B cell (primary cell): ENCODE data around the gene CBFB. TPM values are rescaled to one million over a fixed set of nuclear protein-coding genes. Genes with fewer than 3 reads are reported as not detected.

Experiments used
- ATAC-seq: fragments of 200-7000 bp; cut with Tn5 transposase; one replicate; pipeline ENCODE4 v1.10.0; 2021; ENCODE audit warnings: low read depth, mild to moderate bottlenecking, moderate number of reproducible peaks, moderate library complexity
- CTCF ChIA-PET: fragments of 350-600 bp; sonication (Branson Sonifier 250); formaldehyde crosslinking; loops from one replicate; lab custom pipeline; 2021; ENCODE audit warnings: antibody characterized with exemption, inconsistent platforms; lab: Charles Lee
- POLR2A ChIA-PET: fragments of 350-600 bp; sonication (Branson Sonifier 250); formaldehyde crosslinking; loops from one replicate; lab custom pipeline; 2021; ENCODE audit warnings: antibody characterized with exemption; lab: Charles Lee
- DNase-seq: peaks from one replicate; pipeline ENCODE4 v3.0.0; 2013
- H2AFZ ChIP-seq: 2 replicates; pipeline ENCODE4 v1.6.1; 2012; ENCODE audit warnings: mild to moderate bottlenecking, low read depth, low read length; ENCODE audit not compliant: insufficient read depth, poor library complexity, severe bottlenecking
- H3K27ac ChIP-seq, 2 donors: 1 replicate in 1 of 2; 2 replicates in 1 of 2; pipeline ENCODE4 v1.5.1; 2012 to 2013; ENCODE audit warnings: low read length in 2 of 2, mild to moderate bottlenecking in 2 of 2, moderate library complexity in 1 of 2
- H3K27me3 ChIP-seq, 4 experiments: fragments of 200-600 bp in 1 of 4; sonication (generic) in 1 of 4; replicated peaks in 1 of 4; 1 replicate in 2 of 4; 2 replicates in 2 of 4; pipeline versions ENCODE4 v1.6.1 to v1.7.0; 2013 to 2016; ENCODE audit warnings: low read length in 3 of 4, mild to moderate bottlenecking in 2 of 4, mixed read lengths in 1 of 4, moderate library complexity in 1 of 4; ENCODE audit not compliant: insufficient read depth in 4 of 4, control insufficient read depth in 3 of 4; ENCODE audit errors: control extremely low read depth in 1 of 4
- H3K36me3 ChIP-seq, 2 experiments: replicated peaks in 1 of 2; 1 replicate in 1 of 2; 2 replicates in 1 of 2; pipeline versions ENCODE4 v1.6.1 to v1.7.1; 2013; ENCODE audit warnings: low read length in 1 of 2; ENCODE audit not compliant: insufficient read depth in 2 of 2, control insufficient read depth in 1 of 2; ENCODE audit errors: control extremely low read depth in 1 of 2, extremely low read depth in 1 of 2
- H3K4me1 ChIP-seq, 2 donors: fragments of 200-600 bp in 1 of 2; sonication (generic) in 1 of 2; 1 replicate in 1 of 2; 2 replicates in 1 of 2; pipeline versions ENCODE4 v1.5.1 to v1.6.1; 2013 to 2017; ENCODE audit warnings: low read length in 2 of 2; ENCODE audit not compliant: control insufficient read depth in 2 of 2, insufficient read depth in 2 of 2
- H3K4me2 ChIP-seq: replicated peaks from 2 replicates; pipeline ENCODE3; 2012; ENCODE audit warnings: mild to moderate bottlenecking, low read depth, low read length; ENCODE audit not compliant: poor library complexity, severe bottlenecking
- H3K4me3 ChIP-seq, 5 experiments: fragments of 200-600 bp in 1 of 5; sonication (generic) in 1 of 5; 1 replicate in 3 of 5; 2 replicates in 2 of 5; pipeline versions ENCODE4 v1.5.1 to v1.7.0; 2011 to 2016; ENCODE audit warnings: low read length in 4 of 5, mild to moderate bottlenecking in 4 of 5, low read depth in 2 of 5, control low read depth in 1 of 5, moderate library complexity in 1 of 5; ENCODE audit not compliant: insufficient read depth in 1 of 5; ENCODE audit errors: control extremely low read depth in 1 of 5, extremely low read depth in 1 of 5
- H3K79me2 ChIP-seq: fragments of 200-600 bp; sonication (generic); one replicate; pipeline ENCODE4 v1.6.0; 2016; ENCODE audit warnings: low read length; ENCODE audit not compliant: control insufficient read depth, insufficient read depth
- H3K9ac ChIP-seq: fragments of 200-600 bp; sonication (generic); 2 replicates; pipeline ENCODE4 v1.6.1; 2017; ENCODE audit warnings: mild to moderate bottlenecking, low read length, moderate library complexity
- H3K9me3 ChIP-seq, 3 donors: one replicate each; pipeline versions ENCODE4 v1.6.1 to v1.7.1; 2013; ENCODE audit warnings: low read length in 2 of 3; ENCODE audit not compliant: control insufficient read depth in 2 of 3, insufficient read depth in 1 of 3; ENCODE audit errors: control extremely low read depth in 1 of 3
- H4K20me1 ChIP-seq: 2 replicates; pipeline ENCODE4 v1.6.0; 2012; ENCODE audit warnings: mild to moderate bottlenecking, low read length; ENCODE audit not compliant: insufficient read depth, control insufficient read depth, poor library complexity, severe bottlenecking
- H3K27ac Mint-ChIP-seq: one replicate; pipeline ENCODE4 v1.8.0; 2021; ENCODE audit warnings: mixed read lengths
- H3K27me3 Mint-ChIP-seq: one replicate; pipeline ENCODE4 v1.8.0; 2021; ENCODE audit warnings: mixed read lengths
- H3K4me1 Mint-ChIP-seq: one replicate; pipeline ENCODE4 v1.8.0; 2021; ENCODE audit warnings: mixed read lengths
- H3K4me3 Mint-ChIP-seq: one replicate; pipeline ENCODE4 v1.8.0; 2021; ENCODE audit warnings: mixed read lengths
- H3K9me3 Mint-ChIP-seq: one replicate; pipeline ENCODE4 v1.8.0; 2022; ENCODE audit warnings: mixed read lengths; ENCODE audit not compliant: insufficient read depth
- EZH2 ChIP-seq: IDR thresholded peaks from 2 replicates; pipeline ENCODE4 v1.6.1; 2012; ENCODE audit warnings: borderline replicate concordance, low read depth, mild to moderate bottlenecking, moderate library complexity, low read length; ENCODE audit not compliant: insufficient read depth, poor library complexity, severe bottlenecking
- WGBS: methylation state at CpG from one replicate; pipeline ENCODE4 v1.1.5; 2013; ENCODE audit warnings: missing lambda C conversion rate; ENCODE audit not compliant: insufficient coverage; 5-methylcytosine and 5-hydroxymethylcytosine counted together
- intact Hi-C: fragments of 100-400 bp; cut with micrococcal nuclease; formaldehyde crosslinking; loops from one replicate; pipeline ENCODE4 v1.10.0; 2022
- polyA plus RNA-seq: library from polyadenylated mRNA; depleted of rRNA; stranded (reverse); fragments of >200 nt; gene quantifications from 2 replicates; pipeline ENCODE4 v1.2.3, GENCODE V29; 2012
- total RNA-seq, 2 donors: library from RNA; stranded (reverse); fragments of 120-200 nt in 1 of 2; gene quantifications; 1 replicate in 1 of 2; 2 replicates in 1 of 2; pipeline versions ENCODE4 v1.2.3 to v1.2.4, GENCODE V29; 2013 to 2022
- TF ChIP-seq, protein P1 (sequence below): fragments of 200-600 bp; IDR thresholded peaks from one replicate; pipeline ENCODE4 v1.8.0; 2022; ENCODE audit warnings: antibody characterized with exemption, mild to moderate bottlenecking

Gene CBFB
- total and polyA plus RNA-seq, 2 donors (not counting 1 experiment from before 2014, with no cell fraction given), result 19.5 to 89.0 TPM

DNA sequence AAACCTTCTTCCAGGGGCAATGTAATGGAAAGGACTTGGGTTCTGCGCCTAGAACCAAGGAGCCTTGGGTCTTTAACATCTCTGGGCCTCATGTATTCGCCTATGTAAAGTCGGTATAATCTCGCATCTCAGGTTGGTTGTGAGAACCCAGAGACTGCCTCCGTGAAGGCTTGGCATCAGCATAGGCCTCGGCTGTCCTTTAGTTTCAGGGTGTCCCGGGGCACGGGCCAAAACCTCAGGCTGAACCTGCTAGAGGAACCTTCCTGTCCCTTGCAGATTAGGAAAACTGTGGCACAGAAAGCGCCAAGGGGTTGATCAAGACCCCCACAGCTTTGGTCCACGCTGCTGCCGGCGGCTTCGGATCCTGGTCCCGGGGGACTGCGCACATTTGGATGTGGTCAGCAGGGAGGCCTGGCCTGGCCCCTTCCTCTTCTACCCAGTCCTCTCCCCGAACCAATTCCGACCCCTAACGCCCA, 80.0 kb downstream of the CBFB start:
- 90% methylated on average over 18 of the region's 18 CpGs for WGBS
- TF ChIP-seq, protein P1, sequence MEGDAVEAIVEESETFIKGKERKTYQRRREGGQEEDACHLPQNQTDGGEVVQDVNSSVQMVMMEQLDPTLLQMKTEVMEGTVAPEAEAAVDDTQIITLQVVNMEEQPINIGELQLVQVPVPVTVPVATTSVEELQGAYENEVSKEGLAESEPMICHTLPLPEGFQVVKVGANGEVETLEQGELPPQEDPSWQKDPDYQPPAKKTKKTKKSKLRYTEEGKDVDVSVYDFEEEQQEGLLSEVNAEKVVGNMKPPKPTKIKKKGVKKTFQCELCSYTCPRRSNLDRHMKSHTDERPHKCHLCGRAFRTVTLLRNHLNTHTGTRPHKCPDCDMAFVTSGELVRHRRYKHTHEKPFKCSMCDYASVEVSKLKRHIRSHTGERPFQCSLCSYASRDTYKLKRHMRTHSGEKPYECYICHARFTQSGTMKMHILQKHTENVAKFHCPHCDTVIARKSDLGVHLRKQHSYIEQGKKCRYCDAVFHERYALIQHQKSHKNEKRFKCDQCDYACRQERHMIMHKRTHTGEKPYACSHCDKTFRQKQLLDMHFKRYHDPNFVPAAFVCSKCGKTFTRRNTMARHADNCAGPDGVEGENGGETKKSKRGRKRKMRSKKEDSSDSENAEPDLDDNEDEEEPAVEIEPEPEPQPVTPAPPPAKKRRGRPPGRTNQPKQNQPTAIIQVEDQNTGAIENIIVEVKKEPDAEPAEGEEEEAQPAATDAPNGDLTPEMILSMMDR, result no peak
- TF ChIP-seq EZH2, result no peak
- Histone ChIP-seq H3K4me3 (peak overlapping the region; percentile 68 to 92 (median 79)), H3K9ac (peak overlapping the region; percentile 78), H2AFZ (peak overlapping the region; percentile 100), H3K4me2 (peak overlapping the region; percentile 98), H4K20me1 (peaks cover 14% of the 10 kb centered on the region), H3K27me3 (no peaks in the 10 kb centered on the region), H3K9me3 (no peaks in the 10 kb centered on the region), H3K36me3 (peaks cover 0 to 2% of the 10 kb centered on the region in 2 experiments), H3K4me1 (peaks cover 25 to 36% of the 10 kb centered on the region in 2 donors), H3K79me2 (peaks cover 44% of the 10 kb centered on the region), H3K27ac (no peak overlapping the region)
- Mint-ChIP-seq H3K4me3 (peak overlapping the region; percentile 93), H3K9me3 (no peaks in the 10 kb centered on the region), H3K27ac (peak overlapping the region; percentile 82), H3K27me3 (no peaks in the 10 kb centered on the region), H3K4me1 (peaks cover 39% of the 10 kb centered on the region)
- POLR2A ChIA-PET, result no interaction called here
- CTCF ChIA-PET, result interaction anchor here (0.5 to 1.5 kb wide), 3 partner anchors 9 to 87 kb away, joined by 4 to 6 read pairs (median 5); no protein-coding TSS in a partner anchor
- DNase-seq (no peak), ATAC-seq (no peak)
- intact Hi-C loops, result loop anchor here (1.0 to 2.0 kb wide), 4 partner anchors 46 to 80 kb away; partner anchors contain the start of genes CBFB, FBXL8 and TRADD

DNA sequence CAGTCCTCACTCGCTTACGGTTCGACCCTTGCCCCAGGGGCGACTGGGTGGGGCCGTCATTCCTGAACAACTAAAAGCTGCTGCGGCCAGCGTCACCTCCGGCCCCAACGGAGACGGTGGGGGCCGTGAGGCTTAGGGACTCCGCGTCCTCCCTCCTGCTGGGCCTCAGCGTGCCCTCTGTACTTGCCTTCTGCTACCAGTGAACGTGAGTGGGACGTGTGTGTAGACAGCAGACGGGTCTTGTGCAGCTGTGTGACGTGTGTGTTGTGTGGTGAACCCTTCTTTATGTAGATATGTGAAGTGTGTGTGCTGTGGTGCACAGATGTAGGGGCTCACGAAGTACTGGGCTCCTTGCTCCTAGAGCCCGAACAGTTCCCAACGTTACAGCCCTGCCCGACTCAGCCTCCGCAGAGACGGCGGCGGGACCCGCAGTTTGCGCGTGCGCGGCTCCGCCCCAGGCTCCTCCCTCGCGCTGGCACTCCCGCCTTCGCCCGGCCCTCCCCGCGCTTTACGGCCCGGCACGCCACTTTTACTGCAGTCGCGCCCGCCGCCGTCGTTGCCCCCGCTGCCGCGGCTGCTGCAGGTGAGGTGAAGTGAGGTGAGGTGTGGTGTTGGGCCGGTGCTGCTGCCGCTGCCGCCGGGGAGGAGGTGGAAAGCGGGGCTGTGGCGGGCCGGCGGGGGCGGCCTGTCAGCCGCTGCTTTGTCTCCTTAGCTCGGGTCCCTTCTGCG, 80.6 kb downstream of the CBFB start, which contains the start of gene PHAF1:
Gene PHAF1, plus strand, starts transcription at position 535 of the 729 bp plus-strand sequence. CDS start 235 bp downstream, outside the sequence.
- H3K4me2 ChIP-seq, result peak within 1 kb of the TSS; percentile 98
- peak; percentile 94 for ATAC-seq
- H3K36me3 ChIP-seq, result peaks cover 0 to 2% of the 10 kb centered on the region in 2 experiments
- peaks cover 25 to 34% of the 10 kb centered on the region in 2 donors for H3K4me1 ChIP-seq
- Mint-ChIP-seq H3K27ac (peak within 1 kb of the TSS; percentile 82), H3K4me3 (peak within 1 kb of the TSS; percentile 93), H3K4me1 (peaks cover 37% of the 10 kb centered on the region), H3K27me3 (no peaks in the 10 kb centered on the region), H3K9me3 (no peaks in the 10 kb centered on the region)
- TF ChIP-seq EZH2, result no peak
- TF ChIP-seq, protein P1, result no peak
- intact Hi-C loops, result loop anchor here (1.0 to 2.0 kb wide), 4 partner anchors 46 to 80 kb away; partner anchors contain the start of genes CBFB, FBXL8 and TRADD
- no peaks in the 10 kb centered on the region for H3K9me3 ChIP-seq
- peak within 1 kb of the TSS; percentile 78 for H3K9ac ChIP-seq
- WGBS, result 5% methylated on average over 63 of the region's 63 CpGs
- peak within 1 kb of the TSS; percentile 100 for H2AFZ ChIP-seq
- peaks cover 49% of the 10 kb centered on the region for H3K79me2 ChIP-seq
- DNase-seq, result peak; percentile 95
- POLR2A ChIA-PET, result no interaction called here
- peaks cover 16% of the 10 kb centered on the region for H4K20me1 ChIP-seq
- H3K27me3 ChIP-seq, result no peaks in the 10 kb centered on the region
- peak within 1 kb of the TSS; percentile 68 to 92 (median 84) for H3K4me3 ChIP-seq
- CTCF ChIA-PET, result interaction anchor here (0.5 to 1.5 kb wide), 3 partner anchors 10 to 88 kb away, joined by 4 to 6 read pairs (median 5); no protein-coding TSS in a partner anchor
- H3K27ac ChIP-seq, result peak within 1 kb of the TSS; percentile 22 to 70
